Activated CD4-positive, alpha-beta T cell treated with anti-CD3 and anti-CD28 coated beads, Interleukin-2, amount 50 U/mL, for 24 hours (primary cell): ENCODE results near the gene EMX1.

Source experiments
- DNase-seq, 2 donors: peaks; one replicate each; pipeline ENCODE4 v3.0.0-alpha.2; 2020; ENCODE audit warnings: low read depth in 1 of 2, low spot score in 1 of 2

The EMX1 gene

GRCh38 chr2:72924353-72925240, 7.3 kb downstream of the EMX1 start:
- DNase-seq: no peak

- no peak for DNase-seq
These were observed 8.1 kb downstream of the EMX1 start for GRCh38 chr2:72925328-72925943.

- DNase-seq: no peak
These were observed 9.0 kb downstream of the EMX1 start for GRCh38 chr2:72926368-72926767.

GRCh38 chr2:72926811-72927465, 9.6 kb downstream of the EMX1 start:
- DNase-seq: no peak

- DNase-seq: no peak
These were observed 10.6 kb downstream of the EMX1 start for GRCh38 chr2:72927619-72928550.

- no peak for DNase-seq
These were observed 11.7 kb downstream of the EMX1 start for GRCh38 chr2:72929010-72929409.

GRCh38 chr2:72931280-72931910, 14.1 kb downstream of the EMX1 start:
- DNase-seq: no peak

GRCh38 chr2:72932045-72932740, 14.9 kb downstream of the EMX1 start:
- no peak for DNase-seq

- no peak for DNase-seq
These were observed 15.5 kb downstream of the EMX1 start for GRCh38 chr2:72932805-72933204.

- DNase-seq: no peak
These were observed 15.9 kb downstream of the EMX1 start for GRCh38 chr2:72933207-72933606.

- no peak for DNase-seq
These were observed 16.4 kb downstream of the EMX1 start for GRCh38 chr2:72933646-72934151.

GRCh38 chr2:72934683-72935610, 17.6 kb downstream of the EMX1 start:
- no peak for DNase-seq

GRCh38 chr2:72935611-72935957, 18.3 kb downstream of the EMX1 start:
- no peak for DNase-seq

- no peak for DNase-seq
These were observed 19.5 kb downstream of the EMX1 start for GRCh38 chr2:72936660-72937355.

- no peak for DNase-seq
These were observed 20.0 kb downstream of the EMX1 start for GRCh38 chr2:72937356-72937669.

- no peak for DNase-seq
These were observed 21.1 kb downstream of the EMX1 start for GRCh38 chr2:72938455-72938854.

GRCh38 chr2:72940361-72940760, 23.0 kb downstream of the EMX1 start:
- DNase-seq: no peak

- DNase-seq: no peak
These were observed 23.5 kb downstream of the EMX1 start for GRCh38 chr2:72940786-72941185.
